HepG2 (cell line): ENCODE results near the gene CLDN22. TPM values are rescaled to one million over a fixed set of nuclear protein-coding genes. Genes with fewer than 3 reads are reported as not detected.

Source experiments
- ATAC-seq: fragments of 200-7000 bp; cut with Tn5 transposase; 3 replicates; pipeline ENCODE4 v1.9.1; 2020; ENCODE audit warnings: mild to moderate bottlenecking, moderate library complexity
- BruUV-seq: library from RNA; stranded (reverse); fragments of 400-500 nt; replicated peaks from 2 replicates; lab custom pipeline; 2021; lab: Mats Ljungman, UMichigan
- CTCF ChIA-PET: fragments of 300-600 bp; formaldehyde crosslinking; extraction: SDS; loops from one replicate; lab custom pipeline; 2021; ENCODE audit warnings: low total read pairs, inconsistent platforms, low intra/inter-chr PET ratio; lab: Yijun Ruan, JAX
- POLR2A ChIA-PET: fragments of 350-600 bp; sonication (Branson Sonifier 250); formaldehyde crosslinking; loops from one replicate; lab custom pipeline; 2020; ENCODE audit warnings: antibody characterized with exemption, inconsistent platforms; lab: Yijun Ruan, JAX
- DNase-seq: peaks from one replicate; pipeline ENCODE4 v3.0.0-alpha.2; 2015; ENCODE audit warnings: low spot score
- FAIRE-seq: peaks from 3 replicates; lab custom pipeline; 2011; peaks lifted over from hg19 to GRCh38; lab: Jason Lieb, UNC
- H2AFZ ChIP-seq: one replicate; pipeline ENCODE4 v1.6.1; 2011; ENCODE audit warnings: low read length, inconsistent platforms
- H3K27ac ChIP-seq: fragments of 300-600 bp; 3 replicates; pipeline ENCODE4 v1.8.0; 2011; ENCODE audit warnings: mixed run types, mild to moderate bottlenecking, mixed read lengths, low read length, inconsistent platforms; ENCODE audit not compliant: insufficient read depth; ENCODE audit errors: extremely low read length
- H3K27me3 ChIP-seq, 2 experiments: fragments of 200-600 bp in 1 of 2; 2 replicates in 1 of 2; 3 replicates in 1 of 2; pipeline versions ENCODE4 v1.6.0 to v1.8.0; 2011; ENCODE audit warnings: low read length in 2 of 2, mild to moderate bottlenecking in 2 of 2, moderate library complexity in 2 of 2, inconsistent platforms in 1 of 2; ENCODE audit not compliant: insufficient read depth in 2 of 2, control insufficient read depth in 1 of 2
- H3K36me3 ChIP-seq, 2 experiments: fragments of 200-600 bp in 1 of 2; replicated peaks in 1 of 2; 2 replicates in 1 of 2; 3 replicates in 1 of 2; pipeline versions ENCODE4 v1.5.1 to v1.8.0; 2011; ENCODE audit warnings: low read length in 2 of 2, inconsistent platforms in 1 of 2; ENCODE audit not compliant: insufficient read depth in 2 of 2, control insufficient read depth in 1 of 2
- H3K4me1 ChIP-seq: 2 replicates; pipeline ENCODE4 v1.5.1; 2012; ENCODE audit warnings: low read length, inconsistent platforms; ENCODE audit not compliant: insufficient read depth
- H3K4me2 ChIP-seq: 2 replicates; pipeline ENCODE4 v1.6.0; 2011; ENCODE audit warnings: low read depth, low read length, inconsistent platforms
- H3K4me3 ChIP-seq, 3 experiments: fragments of 200-600 bp in 1 of 3; sonication (generic), shearing (Covaris generic) in 1 of 3; replicated peaks in 1 of 3; 2 replicates each; pipeline ENCODE4 v1.5.1; 2011 to 2016; ENCODE audit warnings: low read length in 3 of 3, inconsistent platforms in 2 of 3, low read depth in 2 of 3, mild to moderate bottlenecking in 2 of 3, control low read depth in 1 of 3, mixed read lengths in 1 of 3; ENCODE audit not compliant: insufficient read depth in 1 of 3
- H3K79me2 ChIP-seq: one replicate; pipeline ENCODE4 v1.6.1; 2011; ENCODE audit warnings: low read length, inconsistent platforms; ENCODE audit not compliant: insufficient read depth
- H3K9ac ChIP-seq: 2 replicates; pipeline ENCODE4 v1.6.0; 2011; ENCODE audit warnings: mild to moderate bottlenecking, low read depth, low read length, inconsistent platforms; ENCODE audit not compliant: insufficient read depth
- H3K9me3 ChIP-seq: 2 replicates; pipeline ENCODE4 v1.5.1; 2012; ENCODE audit warnings: mild to moderate bottlenecking, low read length
- H4K20me1 ChIP-seq: 2 replicates; pipeline ENCODE4 v1.6.0; 2011; ENCODE audit warnings: inconsistent platforms, mild to moderate bottlenecking, low read length, moderate library complexity; ENCODE audit not compliant: insufficient read depth
- CBX5 ChIP-seq: sonication (generic); formaldehyde crosslinking; IDR thresholded peaks from 2 replicates; pipeline ENCODE4 v1.4.0; 2020; ENCODE audit warnings: missing genetic modification reagents, borderline replicate concordance
- SIN3B ChIP-seq: fragments of 150-350 bp; IDR thresholded peaks from 2 replicates; pipeline ENCODE4 v1.6.1; 2014; ENCODE audit warnings: low read length
- SIX4 ChIP-seq: sonication (generic); formaldehyde crosslinking; IDR thresholded peaks from 2 replicates; pipeline ENCODE4 v1.4.0; 2020; ENCODE audit warnings: missing genetic modification reagents
- YY1 ChIP-seq: IDR thresholded peaks from 2 replicates; pipeline ENCODE4 v1.6.1; 2011; ENCODE audit warnings: low read length, low read depth, moderate library complexity, mild to moderate bottlenecking; ENCODE audit not compliant: insufficient read depth, insufficient replicate concordance
- ZNF350 ChIP-seq: sonication (generic); formaldehyde crosslinking; IDR thresholded peaks from 2 replicates; pipeline ENCODE4 v1.4.0; 2020; ENCODE audit warnings: mild to moderate bottlenecking, low read depth, missing genetic modification reagents, borderline replicate concordance
- ZNF431 ChIP-seq: sonication (generic); formaldehyde crosslinking; IDR thresholded peaks from 2 replicates; pipeline ENCODE4 v1.9.0; 2022; ENCODE audit warnings: missing genetic modification reagents, low read depth, mild to moderate bottlenecking, borderline replicate concordance
- ZNF549 ChIP-seq: sonication (generic); formaldehyde crosslinking; IDR thresholded peaks from 2 replicates; pipeline ENCODE4 v1.5.0; 2020; ENCODE audit warnings: missing genetic modification reagents
- ZNF629 ChIP-seq: sonication (generic); formaldehyde crosslinking; conservative IDR thresholded peaks from 2 replicates; pipeline ENCODE4 v1.5.0; 2020; ENCODE audit warnings: missing genetic modification reagents
- WGBS: methylation state at CpG from one replicate; pipeline ENCODE4 v1.1.6; 2017; ENCODE audit warnings: low lambda C conversion rate; 5-methylcytosine and 5-hydroxymethylcytosine counted together
- in situ Hi-C: cut with HindIII; loops from 2 replicates; pipeline ENCODE4 v1.10.0; 2017; ENCODE audit warnings: low pct_unique_long_range_greater_than_20kb; ENCODE audit not compliant: extremely low pct_ligation_motif_present
- intact Hi-C: fragments of 100-400 bp; cut with micrococcal nuclease; formaldehyde crosslinking; loops from one replicate; pipeline ENCODE4 v1.10.0; 2022; ENCODE audit not compliant: unreplicated experiment
- polyA plus RNA-seq, 8 experiments: library from polyadenylated mRNA; depleted of rRNA in 3 of 8; stranded (reverse) in 7 of 8; unstranded in 1 of 8; fragments of >200 nt; fragmentation: Illumina TruSeq in 4 of 8; extraction: Trizol in 4 of 8; gene quantifications; 2 replicates each; pipeline versions ENCODE4 v1.2.1 to v1.2.3, GENCODE V29; 2011 to 2016; ENCODE audit warnings: low read depth in 4 of 8, missing spikeins in 1 of 8, mixed read lengths in 1 of 8; ENCODE audit not compliant: insufficient read depth in 1 of 8
- total RNA-seq, 5 experiments: library from RNA; depleted of rRNA; stranded (reverse); fragments of >200 nt; fragmentation: Illumina TruSeq; extraction: Trizol; gene quantifications; 2 replicates each; pipeline ENCODE4 v1.2.3, GENCODE V29; 2016; ENCODE audit warnings: low read depth in 1 of 5
- TF ChIP-seq, protein P1 (sequence below): sonication (generic); formaldehyde crosslinking; IDR thresholded peaks from 2 replicates; pipeline ENCODE4 v1.4.0; 2020; ENCODE audit warnings: missing genetic modification reagents

Gene CLDN22
- total and polyA plus RNA-seq, 2 of the 13 experiments (the other 11 are each of a cell fraction or from before 2014, with no cell fraction given), result 0.07 TPM; not detected in 1

- H3K4me1 ChIP-seq, result peaks cover 24% of the 10 kb centered on the region
- 39% methylated on average over 11 of the region's 11 CpGs for WGBS
- no peak overlapping the region for H3K27ac ChIP-seq
- in situ Hi-C loops (no loop called here), intact Hi-C loops (loop anchor here (5.0 kb wide), 1 partner anchor 37 kb away; no protein-coding TSS in a partner anchor)
- H2AFZ ChIP-seq, result no peak overlapping the region
- no peaks in the 10 kb centered on the region for H4K20me1 ChIP-seq
- ATAC-seq (no peak), FAIRE-seq (no peak), DNase-seq (no peak)
- H3K4me2 ChIP-seq, result no peak overlapping the region
- ChIA-PET CTCF (no interaction called here), POLR2A (no interaction called here)
- H3K4me3 ChIP-seq, result no peak overlapping the region
- H3K9me3 ChIP-seq, result no peaks in the 10 kb centered on the region
- no peak overlapping the region for H3K9ac ChIP-seq
- no peaks in the 10 kb centered on the region for H3K79me2 ChIP-seq
- TF ChIP-seq SIX4 (no peak), YY1 (no peak), ZNF549 (CRISPR knock-in tag) (no peak)
- no peaks in the 10 kb centered on the region for H3K36me3 ChIP-seq
- H3K27me3 ChIP-seq, result no peaks in the 10 kb centered on the region
- BruUV-seq, result no TSS peak
Observed at GRCh38 chr4:183360161-183360919, 40.3 kb upstream of the CLDN22 start.

- H3K36me3 ChIP-seq, result no peaks in the 10 kb centered on the region
- no peak overlapping the region for H3K27ac ChIP-seq
- H3K27me3 ChIP-seq, result no peaks in the 10 kb centered on the region
- in situ Hi-C loops, result no loop called here
- H3K9ac ChIP-seq, result no peak overlapping the region
- BruUV-seq, result no TSS peak
- H3K4me3 ChIP-seq, result no peak overlapping the region
- 65% methylated on average over 11 of the region's 13 CpGs for WGBS
- H3K79me2 ChIP-seq, result no peaks in the 10 kb centered on the region
- intact Hi-C loops, result no loop called here
- H3K4me1 ChIP-seq, result peaks cover 14% of the 10 kb centered on the region
- H2AFZ ChIP-seq, result no peak overlapping the region
- ATAC-seq (no peak), DNase-seq (no peak), FAIRE-seq (no peak)
- no peaks in the 10 kb centered on the region for H3K9me3 ChIP-seq
- no peak overlapping the region for H3K4me2 ChIP-seq
- ChIA-PET POLR2A (no interaction called here), CTCF (no interaction called here)
- no peak for TF ChIP-seq ZNF629 (CRISPR knock-in tag)
- no peak for TF ChIP-seq ZNF431 (CRISPR knock-in tag)
- TF ChIP-seq, protein P1, sequence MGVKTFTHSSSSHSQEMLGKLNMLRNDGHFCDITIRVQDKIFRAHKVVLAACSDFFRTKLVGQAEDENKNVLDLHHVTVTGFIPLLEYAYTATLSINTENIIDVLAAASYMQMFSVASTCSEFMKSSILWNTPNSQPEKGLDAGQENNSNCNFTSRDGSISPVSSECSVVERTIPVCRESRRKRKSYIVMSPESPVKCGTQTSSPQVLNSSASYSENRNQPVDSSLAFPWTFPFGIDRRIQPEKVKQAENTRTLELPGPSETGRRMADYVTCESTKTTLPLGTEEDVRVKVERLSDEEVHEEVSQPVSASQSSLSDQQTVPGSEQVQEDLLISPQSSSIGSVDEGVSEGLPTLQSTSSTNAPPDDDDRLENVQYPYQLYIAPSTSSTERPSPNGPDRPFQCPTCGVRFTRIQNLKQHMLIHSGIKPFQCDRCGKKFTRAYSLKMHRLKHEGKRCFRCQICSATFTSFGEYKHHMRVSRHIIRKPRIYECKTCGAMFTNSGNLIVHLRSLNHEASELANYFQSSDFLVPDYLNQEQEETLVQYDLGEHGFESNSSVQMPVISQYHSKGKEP, result no peak
- TF ChIP-seq CBX5 (CRISPR knock-in tag), result no peak
- TF ChIP-seq ZNF350 (CRISPR knock-in tag), result no peak
- no peak for TF ChIP-seq SIN3B
- H4K20me1 ChIP-seq, result no peaks in the 10 kb centered on the region
Observed at GRCh38 chr4:183358215-183358755, 38.2 kb upstream of the CLDN22 start.
